ENCODE results near the gene ZNF555.

GRCh38 chr19:2854849-2855248 is 13.6 kb downstream of the ZNF555 start:
- TF ChIP-seq ESRRG (CRISPR knock-in tag; IDR thresholded peaks at IDR 0.05), result no peak
- no peak for TF ChIP-seq PATZ1 (CRISPR knock-in tag; IDR thresholded peaks at IDR 0.05; ENCODE audit: borderline replicate concordance)
- TF ChIP-seq, protein P1, sequence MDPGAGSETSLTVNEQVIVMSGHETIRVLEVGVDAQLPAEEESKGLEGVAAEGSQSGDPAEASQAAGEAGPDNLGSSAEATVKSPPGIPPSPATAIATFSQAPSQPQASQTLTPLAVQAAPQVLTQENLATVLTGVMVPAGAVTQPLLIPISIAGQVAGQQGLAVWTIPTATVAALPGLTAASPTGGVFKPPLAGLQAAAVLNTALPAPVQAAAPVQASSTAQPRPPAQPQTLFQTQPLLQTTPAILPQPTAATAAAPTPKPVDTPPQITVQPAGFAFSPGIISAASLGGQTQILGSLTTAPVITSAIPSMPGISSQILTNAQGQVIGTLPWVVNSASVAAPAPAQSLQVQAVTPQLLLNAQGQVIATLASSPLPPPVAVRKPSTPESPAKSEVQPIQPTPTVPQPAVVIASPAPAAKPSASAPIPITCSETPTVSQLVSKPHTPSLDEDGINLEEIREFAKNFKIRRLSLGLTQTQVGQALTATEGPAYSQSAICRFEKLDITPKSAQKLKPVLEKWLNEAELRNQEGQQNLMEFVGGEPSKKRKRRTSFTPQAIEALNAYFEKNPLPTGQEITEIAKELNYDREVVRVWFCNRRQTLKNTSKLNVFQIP (CRISPR knock-in tag; IDR thresholded peaks at IDR 0.05; ENCODE audit: borderline replicate concordance, low read depth), result no peak
- no peak for TF ChIP-seq CREB5 (CRISPR knock-in tag; IDR thresholded peaks at IDR 0.05; ENCODE audit: low read depth)
- TF ChIP-seq ZFP30 (CRISPR knock-in tag; IDR thresholded peaks at IDR 0.05), result no peak
- no peak for TF ChIP-seq SNAI2 (CRISPR knock-in tag; IDR thresholded peaks at IDR 0.05)
- TF ChIP-seq RARB (CRISPR knock-in tag; IDR thresholded peaks at IDR 0.05), result no peak
- TF ChIP-seq ZFP3 (CRISPR knock-in tag; IDR thresholded peaks at IDR 0.05), result no peak
